ENCODE measurements around the gene GMDS. TPM values are rescaled to one million over a fixed set of nuclear protein-coding genes. Genes with fewer than 3 reads are reported as not detected.

Gene GMDS
- total RNA-seq, 1 donor from 2014 or later = 34.0 TPM

DNA sequence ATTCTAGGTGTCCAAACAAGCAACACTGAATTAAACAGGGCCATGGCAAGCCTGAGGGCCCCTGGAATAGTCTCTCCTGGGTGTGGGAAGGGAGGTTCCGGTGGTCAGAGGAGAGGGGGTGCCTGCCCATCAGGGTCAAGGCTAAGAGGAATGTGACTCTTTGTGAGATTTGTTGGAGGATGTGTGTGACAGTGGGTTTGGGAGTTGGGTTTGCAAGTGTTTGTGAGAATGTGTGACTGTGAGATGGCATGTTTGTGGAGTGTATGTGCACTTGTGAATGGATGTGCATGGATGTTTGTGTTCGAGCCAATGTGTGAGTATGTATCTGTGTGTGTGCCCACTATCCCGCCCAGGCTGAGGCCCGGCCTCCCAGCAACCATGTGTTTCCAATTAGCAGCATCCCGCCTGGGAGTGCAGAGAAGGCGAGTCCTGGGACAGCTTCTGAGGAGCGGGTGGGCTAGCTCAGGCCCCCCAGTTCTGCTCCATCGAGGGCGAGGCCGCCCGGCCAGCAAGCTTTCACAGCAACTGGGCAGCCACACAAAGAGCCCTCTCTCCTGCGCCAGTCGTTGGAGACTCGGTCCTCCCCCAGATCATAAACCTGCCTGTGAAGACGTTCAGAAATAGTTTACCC lies 623.1 kb downstream of the GMDS start:
- H3K4me3 Mint-ChIP-seq (ENCODE audit: unreplicated experiment) = peak overlapping the region; percentile 20
- DNase-seq (ENCODE audit: low spot score) = no peak
- H3K27ac Mint-ChIP-seq (ENCODE audit: unreplicated experiment) = peak overlapping the region; percentile 86
- peaks cover 9% of the 10 kb centered on the region for H3K36me3 Mint-ChIP-seq (ENCODE audit: low read depth)
- H3K9me3 Mint-ChIP-seq (ENCODE audit: low read depth) = no peaks in the 10 kb centered on the region
- no peaks in the 10 kb centered on the region for H3K27me3 Mint-ChIP-seq (ENCODE audit: low read depth)
- TF ChIP-seq, protein P1, sequence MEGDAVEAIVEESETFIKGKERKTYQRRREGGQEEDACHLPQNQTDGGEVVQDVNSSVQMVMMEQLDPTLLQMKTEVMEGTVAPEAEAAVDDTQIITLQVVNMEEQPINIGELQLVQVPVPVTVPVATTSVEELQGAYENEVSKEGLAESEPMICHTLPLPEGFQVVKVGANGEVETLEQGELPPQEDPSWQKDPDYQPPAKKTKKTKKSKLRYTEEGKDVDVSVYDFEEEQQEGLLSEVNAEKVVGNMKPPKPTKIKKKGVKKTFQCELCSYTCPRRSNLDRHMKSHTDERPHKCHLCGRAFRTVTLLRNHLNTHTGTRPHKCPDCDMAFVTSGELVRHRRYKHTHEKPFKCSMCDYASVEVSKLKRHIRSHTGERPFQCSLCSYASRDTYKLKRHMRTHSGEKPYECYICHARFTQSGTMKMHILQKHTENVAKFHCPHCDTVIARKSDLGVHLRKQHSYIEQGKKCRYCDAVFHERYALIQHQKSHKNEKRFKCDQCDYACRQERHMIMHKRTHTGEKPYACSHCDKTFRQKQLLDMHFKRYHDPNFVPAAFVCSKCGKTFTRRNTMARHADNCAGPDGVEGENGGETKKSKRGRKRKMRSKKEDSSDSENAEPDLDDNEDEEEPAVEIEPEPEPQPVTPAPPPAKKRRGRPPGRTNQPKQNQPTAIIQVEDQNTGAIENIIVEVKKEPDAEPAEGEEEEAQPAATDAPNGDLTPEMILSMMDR (IDR thresholded peaks at IDR 0.05) = no peak
- H3K4me1 Mint-ChIP-seq (ENCODE audit: low read depth) = peaks cover 68% of the 10 kb centered on the region

DNA sequence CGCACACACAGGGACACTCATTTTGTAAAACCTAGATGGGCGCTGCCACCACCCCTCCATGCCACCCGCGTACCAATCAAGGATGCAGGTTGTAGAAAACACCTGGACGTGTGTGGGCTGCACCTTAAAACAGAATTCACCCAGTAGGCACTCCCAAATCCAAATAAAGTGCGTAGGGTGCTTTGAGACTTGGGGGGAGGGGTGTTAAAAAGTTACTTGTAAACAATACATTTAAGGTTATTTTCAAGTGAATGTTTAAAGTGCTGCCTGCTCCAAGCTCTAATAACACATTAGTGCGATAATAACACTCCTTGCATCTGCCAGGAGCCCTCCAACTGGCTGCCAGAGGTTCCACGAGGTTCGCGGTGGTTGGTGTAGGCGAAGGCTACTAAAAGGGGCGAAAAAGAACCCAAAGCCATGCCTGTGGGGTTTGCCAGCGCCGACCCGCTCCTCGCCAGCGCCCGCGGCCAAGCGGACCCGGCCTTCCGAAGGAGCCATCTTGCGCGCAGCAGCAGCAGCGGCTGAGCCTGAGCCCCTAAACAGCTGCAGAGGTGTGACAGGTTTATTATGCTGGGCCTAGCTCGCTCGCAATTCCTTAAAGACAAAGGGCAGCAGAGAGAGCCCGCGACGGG lies 624.2 kb downstream of the GMDS start:
- H3K27me3 Mint-ChIP-seq (ENCODE audit: low read depth) = no peaks in the 10 kb centered on the region
- H3K9me3 Mint-ChIP-seq (ENCODE audit: low read depth) = no peaks in the 10 kb centered on the region
- DNase-seq (ENCODE audit: low spot score) = no peak
- peaks cover 9% of the 10 kb centered on the region for H3K36me3 Mint-ChIP-seq (ENCODE audit: low read depth)
- TF ChIP-seq, protein P1 (IDR thresholded peaks at IDR 0.05) = no peak
- H3K27ac Mint-ChIP-seq (ENCODE audit: unreplicated experiment) = peak overlapping the region; percentile 86
- peaks cover 68% of the 10 kb centered on the region for H3K4me1 Mint-ChIP-seq (ENCODE audit: low read depth)
- no peak overlapping the region for H3K4me3 Mint-ChIP-seq (ENCODE audit: unreplicated experiment)

DNA sequence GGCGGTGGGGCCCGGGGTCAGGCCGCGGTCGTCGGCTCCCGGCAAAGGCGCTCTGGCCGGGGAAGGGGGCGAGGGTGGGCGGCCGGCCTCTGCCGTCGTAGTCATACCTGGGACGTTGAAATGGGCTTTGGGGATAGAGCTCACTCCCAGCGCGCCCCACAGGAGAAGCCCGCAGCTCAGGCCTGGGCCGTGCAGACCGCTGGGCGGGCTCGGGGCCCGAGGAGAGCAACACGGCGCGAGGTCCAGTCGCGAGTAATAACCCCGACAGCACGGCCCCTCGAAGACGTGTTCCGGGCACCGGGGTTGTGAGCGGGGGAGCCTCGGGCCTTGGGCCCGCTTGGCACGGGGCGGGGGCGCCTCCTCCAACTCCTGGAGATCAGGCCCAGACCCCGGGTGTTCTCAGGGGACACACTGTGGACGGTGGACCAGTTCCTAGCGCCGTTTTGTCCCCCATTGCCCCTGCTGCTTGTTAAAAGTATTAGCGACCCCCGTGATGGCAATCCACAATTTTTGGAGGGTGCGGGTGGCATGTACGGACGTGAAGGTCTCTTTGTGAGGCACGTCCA lies 624.8 kb downstream of the GMDS start:
- DNase-seq (ENCODE audit: low spot score) = no peak
- TF ChIP-seq, protein P1 (IDR thresholded peaks at IDR 0.05) = no peak
- no peaks in the 10 kb centered on the region for H3K27me3 Mint-ChIP-seq (ENCODE audit: low read depth)
- peaks cover 69% of the 10 kb centered on the region for H3K4me1 Mint-ChIP-seq (ENCODE audit: low read depth)
- H3K27ac Mint-ChIP-seq (ENCODE audit: unreplicated experiment) = peak overlapping the region; percentile 49
- H3K4me3 Mint-ChIP-seq (ENCODE audit: unreplicated experiment) = no peak overlapping the region
- H3K9me3 Mint-ChIP-seq (ENCODE audit: low read depth) = no peaks in the 10 kb centered on the region
- peaks cover 12% of the 10 kb centered on the region for H3K36me3 Mint-ChIP-seq (ENCODE audit: low read depth)

DNA sequence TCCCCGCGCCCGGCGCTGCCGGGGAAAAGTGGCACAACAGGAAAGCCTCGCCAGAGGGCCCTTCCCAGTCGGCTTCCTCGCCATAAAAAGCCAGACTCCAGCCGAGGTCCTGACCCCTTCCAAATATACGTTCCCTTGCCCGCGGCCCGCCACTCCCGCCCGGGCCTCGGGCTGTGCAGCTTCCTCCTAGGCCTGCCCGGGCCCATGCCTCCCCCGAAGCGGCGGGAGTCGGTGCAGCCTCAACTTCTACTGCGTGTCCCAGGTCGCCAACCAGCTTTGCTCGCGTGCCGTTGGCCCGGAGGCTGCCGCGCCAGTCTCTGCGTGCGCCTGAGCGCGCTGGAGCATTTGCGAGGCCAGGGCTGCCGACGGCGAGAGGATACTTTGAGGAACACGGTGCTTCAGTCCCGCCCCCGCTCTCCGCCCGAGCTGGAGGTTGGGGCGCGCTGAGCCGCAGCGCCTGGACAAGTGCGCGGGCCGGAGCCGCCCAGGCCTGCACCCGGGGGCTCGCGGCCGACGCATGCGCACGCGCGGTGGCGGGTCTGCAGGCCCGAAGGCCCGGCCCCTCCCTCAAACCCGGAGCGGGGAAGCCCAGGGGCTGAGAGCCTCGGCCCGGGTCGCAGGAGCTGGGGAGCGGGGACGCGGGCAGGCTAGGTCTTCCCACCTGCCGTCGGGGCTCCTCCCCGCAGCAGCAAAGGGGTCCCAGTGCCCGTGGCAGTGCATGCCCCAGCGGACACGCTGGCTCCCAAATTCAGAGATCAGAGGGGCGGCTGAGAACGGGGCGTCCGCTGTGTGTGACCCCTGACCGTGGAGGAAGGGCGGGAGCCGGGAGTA lies 625.5 kb downstream of the GMDS start:
- no peaks in the 10 kb centered on the region for H3K9me3 Mint-ChIP-seq (ENCODE audit: low read depth)
- TF ChIP-seq, protein P1 (IDR thresholded peaks at IDR 0.05) = no peak
- no peak for DNase-seq (ENCODE audit: low spot score)
- no peaks in the 10 kb centered on the region for H3K27me3 Mint-ChIP-seq (ENCODE audit: low read depth)
- peak overlapping the region; percentile 66 for H3K27ac Mint-ChIP-seq (ENCODE audit: unreplicated experiment)
- no peak overlapping the region for H3K4me3 Mint-ChIP-seq (ENCODE audit: unreplicated experiment)
- peaks cover 12% of the 10 kb centered on the region for H3K36me3 Mint-ChIP-seq (ENCODE audit: low read depth)
- H3K4me1 Mint-ChIP-seq (ENCODE audit: low read depth) = peaks cover 65% of the 10 kb centered on the region

DNA sequence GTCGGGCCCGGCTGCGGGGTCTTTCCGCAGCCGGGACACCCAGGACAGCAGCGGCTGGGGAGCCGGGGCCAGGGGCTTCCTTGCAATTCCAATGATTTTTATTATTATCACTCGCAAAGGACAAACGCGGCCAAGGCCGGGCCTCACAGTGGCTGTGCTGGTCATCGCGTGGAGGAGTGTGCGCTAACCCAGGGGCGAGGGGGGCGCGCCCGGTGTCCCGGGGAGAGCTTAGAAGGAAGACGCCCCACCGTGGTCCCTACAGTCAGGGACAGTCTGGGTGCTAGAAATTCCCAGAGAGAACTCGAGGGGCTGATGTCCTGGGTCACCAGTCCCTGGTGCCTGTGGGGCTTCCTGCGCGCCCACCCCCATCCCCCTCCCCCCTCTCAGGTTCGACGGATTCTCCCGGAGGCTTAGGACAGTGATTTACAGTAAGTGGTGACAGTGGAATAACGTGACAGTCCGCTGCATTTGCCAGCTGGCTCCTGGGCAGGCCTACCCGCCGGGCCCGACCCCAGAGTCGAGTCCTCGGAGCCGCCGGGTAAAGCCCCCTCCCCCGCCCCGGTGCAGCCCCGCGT lies 626.2 kb downstream of the GMDS start:
- peaks cover 65% of the 10 kb centered on the region for H3K4me1 Mint-ChIP-seq (ENCODE audit: low read depth)
- H3K27ac Mint-ChIP-seq (ENCODE audit: unreplicated experiment) = peak overlapping the region; percentile 66

More for the DNA sequence above, 626.2 kb downstream of the GMDS start:
- Mint-ChIP-seq H3K36me3 (ENCODE audit: low read depth) (peaks cover 12% of the 10 kb centered on the region), H3K9me3 (ENCODE audit: low read depth) (no peaks in the 10 kb centered on the region), H3K27me3 (ENCODE audit: low read depth) (no peaks in the 10 kb centered on the region), H3K4me3 (ENCODE audit: unreplicated experiment) (no peak overlapping the region)
- TF ChIP-seq, protein P1 (IDR thresholded peaks at IDR 0.05) = no peak
- DNase-seq (ENCODE audit: low spot score) = no peak
